K562 (cell line): Measurements from ENCODE around the gene NUP43.

Experiments
- EP300 ChIP-seq: IDR thresholded peaks from 2 replicates; pipeline ENCODE4 v1.6.1; 2012; ENCODE audit warnings: low read length, improper control_type of control experiment
- KAT8 ChIP-seq: fragments of 450-650 bp; IDR thresholded peaks from 2 replicates; pipeline ENCODE4 v1.6.1; 2016; ENCODE audit warnings: low read depth, mild to moderate bottlenecking
- SRF ChIP-seq, 2 experiments: fragments of 250-450, 450-650 bp in 1 of 2; sonication (Bioruptor Pico) in 1 of 2; sonication (generic) in 1 of 2; formaldehyde crosslinking; IDR thresholded peaks; 2 replicates each; pipeline versions ENCODE4 v1.5.0 to v1.5.1; 2020 to 2022; ENCODE audit warnings: mild to moderate bottlenecking in 1 of 2, missing genetic modification reagents in 1 of 2
- TBP ChIP-seq: optimal IDR thresholded peaks from 2 replicates; pipeline ENCODE3; 2011; ENCODE audit warnings: low read depth, low read length, improper control_type of control experiment
- TEAD2 ChIP-seq: fragments of 450-650 bp; IDR thresholded peaks from 2 replicates; pipeline ENCODE4 v1.6.1; 2016; ENCODE audit warnings: missing genetic modification characterization, control low read depth, missing compliant biosample characterization
- ZFP36 ChIP-seq: fragments of 150-350 bp; IDR thresholded peaks from 2 replicates; pipeline ENCODE4 v1.6.1; 2018; ENCODE audit warnings: low read length, low read depth; ENCODE audit not compliant: partially characterized antibody
- TF ChIP-seq, protein P1 (sequence below): fragments of 250-450 bp; sonication (Bioruptor Pico); IDR thresholded peaks from 2 replicates; pipeline ENCODE4 v1.8.0; 2022; ENCODE audit warnings: moderate library complexity, mild to moderate bottlenecking, inconsistent platforms

GRCh38 chr6:149749594-149750135 is 3.3 kb upstream of the NUP43 start, which contains the start of gene PCMT1:
- TF ChIP-seq TEAD2 (no peak), KAT8 (no peak), EP300 (no peak), SRF (CRISPR knock-in tag; IDR thresholded peaks at IDR 0.05) (no peak; a peak in 1 of 4 replicates), TBP (peak; percentile 46), ZFP36 (peak; percentile 47)
- TF ChIP-seq, protein P1, sequence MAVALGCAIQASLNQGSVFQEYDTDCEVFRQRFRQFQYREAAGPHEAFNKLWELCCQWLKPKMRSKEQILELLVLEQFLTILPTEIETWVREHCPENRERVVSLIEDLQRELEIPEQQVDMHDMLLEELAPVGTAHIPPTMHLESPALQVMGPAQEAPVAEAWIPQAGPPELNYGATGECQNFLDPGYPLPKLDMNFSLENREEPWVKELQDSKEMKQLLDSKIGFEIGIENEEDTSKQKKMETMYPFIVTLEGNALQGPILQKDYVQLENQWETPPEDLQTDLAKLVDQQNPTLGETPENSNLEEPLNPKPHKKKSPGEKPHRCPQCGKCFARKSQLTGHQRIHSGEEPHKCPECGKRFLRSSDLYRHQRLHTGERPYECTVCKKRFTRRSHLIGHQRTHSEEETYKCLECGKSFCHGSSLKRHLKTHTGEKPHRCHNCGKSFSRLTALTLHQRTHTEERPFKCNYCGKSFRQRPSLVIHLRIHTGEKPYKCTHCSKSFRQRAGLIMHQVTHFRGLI (CRISPR knock-in tag), result no peak
